Gastroesophageal sphincter (tissue), 4 donors: ENCODE data around the gene ZFR. TPM values are rescaled to one million over a fixed set of nuclear protein-coding genes. Genes with fewer than 3 reads are reported as not detected.
A peak's percentile ranks its signal among the peaks of the same experiment; 100 is the strongest.

Experiments
- ATAC-seq: fragments of 150-250 bp; one replicate; pipeline ENCODE4 v1.9.1; 2016; ENCODE audit warnings: mild to moderate bottlenecking, moderate library complexity
- H3K27ac ChIP-seq, 4 donors: fragments of 200-600 bp; sonication (generic) in 3 of 4; 1 replicate in 3 of 4; 2 replicates in 1 of 4; pipeline ENCODE4 v1.5.1; 2016 to 2019
- H3K27me3 ChIP-seq: fragments of 200-600 bp; sonication (generic); one replicate; pipeline ENCODE4 v1.5.1; 2019
- H3K36me3 ChIP-seq, 2 donors: fragments of 200-600 bp; sonication (generic); one replicate each; pipeline ENCODE4 v1.5.1; 2019; ENCODE audit warnings: control low read depth in 1 of 2
- H3K4me1 ChIP-seq, 3 donors: fragments of 200-600 bp; sonication (generic); 1 replicate in 2 of 3; 2 replicates in 1 of 3; pipeline ENCODE4 v1.5.1; 2016 to 2019; ENCODE audit warnings: control low read depth in 2 of 3
- H3K4me3 ChIP-seq, 2 donors: fragments of 200-600 bp; sonication (generic); one replicate each; pipeline ENCODE4 v1.5.1; 2019; ENCODE audit warnings: mild to moderate bottlenecking in 1 of 2, moderate library complexity in 1 of 2
- H3K9me3 ChIP-seq, 3 donors: fragments of 200-600 bp; sonication (generic); one replicate each; pipeline ENCODE4 v1.5.1; 2017 to 2019; ENCODE audit warnings: control low read depth in 2 of 3
- CTCF ChIP-seq, 4 experiments: fragments of 200-600 bp in 2 of 4; fragments of 450-650 bp in 2 of 4; sonication (generic) in 1 of 4; IDR thresholded peaks; one replicate each; pipeline ENCODE4 v1.5.1; 2017 to 2019; ENCODE audit warnings: antibody characterized with exemption in 4 of 4, mild to moderate bottlenecking in 2 of 4, moderate library complexity in 2 of 4
- EP300 ChIP-seq: sonication (generic); formaldehyde crosslinking; IDR thresholded peaks from one replicate; pipeline ENCODE4 v1.6.1; 2017; ENCODE audit warnings: antibody characterized with exemption, mild to moderate bottlenecking
- POLR2A ChIP-seq, 2 donors: fragments of 450-650 bp; IDR thresholded peaks; one replicate each; pipeline ENCODE4 v1.6.1; 2017; ENCODE audit warnings: antibody characterized with exemption in 2 of 2, mild to moderate bottlenecking in 2 of 2, moderate library complexity in 1 of 2
- POLR2AphosphoS5 ChIP-seq: sonication (generic); formaldehyde crosslinking; IDR thresholded peaks from one replicate; pipeline ENCODE4 v1.6.1; 2017; ENCODE audit warnings: antibody characterized with exemption
- WGBS, 2 donors: methylation state at CpG; one replicate each; pipeline ENCODE4 v1.1.5; 2018; ENCODE audit warnings: low coverage in 1 of 2; 5-methylcytosine and 5-hydroxymethylcytosine counted together
- total RNA-seq, 4 donors: library from RNA; depleted of rRNA; stranded (reverse); fragments of >200 nt; gene quantifications; one replicate each; pipeline ENCODE4 v1.1.0, GENCODE V29; 2016

The ZFR gene
- total RNA-seq, 4 donors from 2014 or later, result 92.9 to 108 (median 100) TPM

- no peaks in the 10 kb centered on the region for H3K9me3 ChIP-seq
- peak; percentile 81 for ATAC-seq
- H3K4me3 ChIP-seq, result no peak overlapping the region
- no peaks in the 10 kb centered on the region for H3K36me3 ChIP-seq
- H3K27me3 ChIP-seq, result no peaks in the 10 kb centered on the region
- H3K27ac ChIP-seq, result no peak overlapping the region
- 43 to 90% methylated on average over 2 to 9 of the region's 10 CpGs for WGBS, 2 donors
- TF ChIP-seq POLR2AphosphoS5 (no peak), CTCF (IDR thresholded peaks at IDR 0.05) (peak; percentile 44 to 77 (median 64)), EP300 (no peak), POLR2A (IDR thresholded peaks at IDR 0.05) (no peak)
- peaks cover 0 to 19% (median 0%) of the 10 kb centered on the region in 3 donors for H3K4me1 ChIP-seq
Measured at GRCh38 chr5:32329395-32329834, 115.1 kb downstream of the ZFR start.

- Histone ChIP-seq H3K27ac (no peak overlapping the region), H3K9me3 (peaks cover 0 to 4% (median 0%) of the 10 kb centered on the region in 3 donors), H3K27me3 (no peaks in the 10 kb centered on the region), H3K4me1 (peaks cover 0 to 11% (median 0%) of the 10 kb centered on the region in 3 donors), H3K4me3 (no peak overlapping the region), H3K36me3 (no peaks in the 10 kb centered on the region)
- TF ChIP-seq POLR2A (IDR thresholded peaks at IDR 0.05) (no peak), CTCF (IDR thresholded peaks at IDR 0.05) (no peak), POLR2AphosphoS5 (no peak), EP300 (no peak)
- no peak for ATAC-seq
- 63 to 75% methylated on average over 2 of the region's 3 CpGs for WGBS, 2 donors
Measured at GRCh38 chr5:32326216-32326772, 118.2 kb downstream of the ZFR start.

GRCh38 chr5:32325616-32326015 is 118.9 kb downstream of the ZFR start:
- no peak overlapping the region for H3K4me3 ChIP-seq
- 80% methylated on average over 2 of the region's 4 CpGs; no CpG with 5 or more reads in 1 of the 2 donors for WGBS, 2 donors
- no peak for ATAC-seq
- H3K27me3 ChIP-seq, result no peaks in the 10 kb centered on the region
- peaks cover 0 to 6% (median 0%) of the 10 kb centered on the region in 3 donors for H3K4me1 ChIP-seq
- H3K36me3 ChIP-seq, result no peaks in the 10 kb centered on the region
- TF ChIP-seq POLR2AphosphoS5 (no peak), POLR2A (IDR thresholded peaks at IDR 0.05) (no peak), EP300 (no peak), CTCF (IDR thresholded peaks at IDR 0.05) (no peak)
- peaks cover 0 to 4% (median 0%) of the 10 kb centered on the region in 3 donors for H3K9me3 ChIP-seq
- no peak overlapping the region for H3K27ac ChIP-seq

- H3K27ac ChIP-seq, result no peak overlapping the region
Measured at GRCh38 chr5:32325062-32325461, 119.5 kb downstream of the ZFR start.

More at GRCh38 chr5:32325062-32325461, 119.5 kb downstream of the ZFR start:
- H3K27me3 ChIP-seq, result no peaks in the 10 kb centered on the region
- H3K4me1 ChIP-seq, result peaks cover 0 to 6% (median 0%) of the 10 kb centered on the region in 3 donors
- H3K4me3 ChIP-seq, result no peak overlapping the region
- 33 to 36% methylated on average over 3 of the region's 3 CpGs for WGBS, 2 donors
- H3K36me3 ChIP-seq, result no peaks in the 10 kb centered on the region
- H3K9me3 ChIP-seq, result peaks cover 0 to 4% (median 0%) of the 10 kb centered on the region in 3 donors
- no peak for ATAC-seq
- TF ChIP-seq EP300 (no peak), POLR2AphosphoS5 (no peak), CTCF (IDR thresholded peaks at IDR 0.05) (no peak), POLR2A (IDR thresholded peaks at IDR 0.05) (no peak)
